ENCODE results near the gene DUX4.
"Not testable (repeated sequence)": the region's sequence is repeated elsewhere in the genome, so short reads cannot be mapped to it uniquely, and the experiment has no call there.

GRCh38 chr4:190181481-190182100 lies 8.0 kb downstream of the DUX4 start:
- not testable (repeated sequence) for TF ChIP-seq CTCF (conservative IDR thresholded peaks at IDR 0.05); EZH2 (IDR thresholded peaks at IDR 0.05; ENCODE audit: low read depth)

All from PC-9 (cell line).